Renal cortex interstitium (tissue), 3 donors: ENCODE results near the gene ZNF410. TPM values are rescaled to one million over a fixed set of nuclear protein-coding genes. Genes with fewer than 3 reads are reported as not detected.

Experiments used
- polyA plus RNA-seq, 3 donors: library from polyadenylated mRNA; unstranded; fragments of 120-200 nt; gene quantifications; one replicate each; pipeline ENCODE4 v1.2.1, GENCODE V29; 2013; ENCODE audit not compliant: insufficient read length in 3 of 3

The ZNF410 gene
- polyA plus RNA-seq, 3 donors = 54.2 to 59.8 (median 58.1) TPM

Other genes with a start within 250 kb of the ZNF410 start
- gene DNAL1, start 241.9 kb upstream of the ZNF410 start, polyA plus RNA-seq = 10 to 100 TPM; 18.1 to 22.4 (median 20.8) TPM
- 10 to 100 TPM; 79.5 to 96.4 (median 90.5) TPM for gene PNMA1, start 172.5 kb upstream of the ZNF410 start, polyA plus RNA-seq
- 10 to 100 TPM; 14.7 to 31.6 (median 16.8) TPM for gene PTGR2, start 35.0 kb upstream of the ZNF410 start, polyA plus RNA-seq
- 10 to 100 TPM; 11.8 to 15.6 (median 14.3) TPM for gene FAM161B, start 63.2 kb downstream of the ZNF410 start, polyA plus RNA-seq
- 10 to 100 TPM; 29.0 to 37.5 (median 30.9) TPM for gene COQ6, start 63.4 kb downstream of the ZNF410 start, polyA plus RNA-seq
- gene ENTPD5, start 132.4 kb downstream of the ZNF410 start, polyA plus RNA-seq = 10 to 100 TPM; 56.1 to 59.3 (median 59.1) TPM
- gene BBOF1, start 132.5 kb downstream of the ZNF410 start, polyA plus RNA-seq = 10 to 100 TPM; 13.5 to 20.4 (median 19.9) TPM
- 100 to 1,000 TPM; 107 to 122 (median 109) TPM for gene ALDH6A1, start 197.6 kb downstream of the ZNF410 start, polyA plus RNA-seq
- 10 to 100 TPM; 17.1 to 22.1 (median 19.0) TPM for gene LIN52, start 198.1 kb downstream of the ZNF410 start, polyA plus RNA-seq